Measurements from ENCODE around the gene ZNF385B. TPM values are rescaled to one million over a fixed set of nuclear protein-coding genes. Genes with fewer than 3 reads are reported as not detected.
"Not testable (repeated sequence)": the region's sequence is repeated elsewhere in the genome, so short reads cannot be mapped to it uniquely, and the experiment has no call there.

Gene ZNF385B
- 8.3 TPM for total RNA-seq

- DNase-seq (ENCODE audit: low spot score) (peak; percentile 44), ATAC-seq (peak; percentile 3)
Measured at GRCh38 chr2:179861416-179862067, at the start of gene ZNF385B. ZNF385B (minus strand) TSS chr2:179861612.

GRCh38 chr2:179910735-179911113, 49.3 kb upstream of the ZNF385B start:
- DNase-seq (ENCODE audit: low spot score): no peak
- ATAC-seq: no peak

GRCh38 chr2:179909845-179910734, 48.7 kb upstream of the ZNF385B start:
- peak; percentile 84 for DNase-seq (ENCODE audit: low spot score)
- peak; percentile 86 for ATAC-seq

- DNase-seq (ENCODE audit: low spot score): no peak
- no peak for ATAC-seq
Measured at GRCh38 chr2:179900655-179901054, 39.2 kb upstream of the ZNF385B start.

GRCh38 chr2:179899666-179900065, 38.3 kb upstream of the ZNF385B start:
- no peak for DNase-seq (ENCODE audit: low spot score)

GRCh38 chr2:179898873-179899272, 37.5 kb upstream of the ZNF385B start:
- ATAC-seq (peak; percentile 62), DNase-seq (ENCODE audit: low spot score) (no peak)

More at GRCh38 chr2:179899666-179900065, 38.3 kb upstream of the ZNF385B start:
- ATAC-seq: no peak

GRCh38 chr2:179893616-179894015, 32.2 kb upstream of the ZNF385B start:
- DNase-seq (ENCODE audit: low spot score) (no peak), ATAC-seq (no peak)

- no peak for ATAC-seq
- DNase-seq (ENCODE audit: low spot score): no peak
Measured at GRCh38 chr2:179891237-179891636, 29.8 kb upstream of the ZNF385B start.

GRCh38 chr2:179890666-179891065, 29.3 kb upstream of the ZNF385B start:
- ATAC-seq (no peak), DNase-seq (ENCODE audit: low spot score) (no peak)

- DNase-seq (ENCODE audit: low spot score); ATAC-seq: not testable (repeated sequence)
Measured at GRCh38 chr2:179888642-179889041, 27.2 kb upstream of the ZNF385B start.

GRCh38 chr2:179884193-179884592, 22.8 kb upstream of the ZNF385B start:
- no peak for DNase-seq (ENCODE audit: low spot score)
- no peak for ATAC-seq

GRCh38 chr2:179882851-179883806, 21.7 kb upstream of the ZNF385B start:
- DNase-seq (ENCODE audit: low spot score): no peak

GRCh38 chr2:179877601-179878364, 16.4 kb upstream of the ZNF385B start:
- ATAC-seq (no peak), DNase-seq (ENCODE audit: low spot score) (no peak)

More at GRCh38 chr2:179882851-179883806, 21.7 kb upstream of the ZNF385B start:
- no peak for ATAC-seq

- DNase-seq (ENCODE audit: low spot score) (no peak), ATAC-seq (peak; percentile 20)
Measured at GRCh38 chr2:179876266-179876665, 14.9 kb upstream of the ZNF385B start.

- DNase-seq (ENCODE audit: low spot score) (no peak), ATAC-seq (no peak)
Measured at GRCh38 chr2:179875864-179876263, 14.5 kb upstream of the ZNF385B start.

- DNase-seq (ENCODE audit: low spot score) (no peak), ATAC-seq (no peak)
Measured at GRCh38 chr2:179862898-179863458, 1.6 kb upstream of the ZNF385B start.

- DNase-seq (ENCODE audit: low spot score) (peak; percentile 78), ATAC-seq (peak; percentile 89)
Measured at GRCh38 chr2:179861027-179861415, 391 bp downstream of the ZNF385B start.

GRCh38 chr2:179860255-179861026, 971 bp downstream of the ZNF385B start:
- DNase-seq (ENCODE audit: low spot score): peak; percentile 47

GRCh38 chr2:179859523-179859922, 1.9 kb downstream of the ZNF385B start:
- DNase-seq (ENCODE audit: low spot score): no peak
- ATAC-seq: no peak

More at GRCh38 chr2:179860255-179861026, 971 bp downstream of the ZNF385B start:
- ATAC-seq: peak; percentile 33
